K562 (cell line): Measurements from ENCODE around the gene ASF1B. TPM values are rescaled to one million over a fixed set of nuclear protein-coding genes. Genes with fewer than 3 reads are reported as not detected.

Experiments
- PTTG1 ChIP-seq: fragments of 450-650 bp; IDR thresholded peaks from 2 replicates; pipeline ENCODE4 v1.6.1; 2016; ENCODE audit warnings: low read depth, mild to moderate bottlenecking, missing genetic modification characterization, missing compliant biosample characterization
- SMARCA4 ChIP-seq: fragments of 450-650 bp; IDR thresholded peaks from 2 replicates; pipeline ENCODE4 v1.6.1; 2016
- SMARCE1 ChIP-seq: fragments of 450-650 bp; IDR thresholded peaks from 2 replicates; pipeline ENCODE4 v1.7.1; 2016; ENCODE audit warnings: mild to moderate bottlenecking
- polyA plus RNA-seq, 8 experiments: library from polyadenylated mRNA; depleted of rRNA in 4 of 8; stranded (reverse) in 5 of 8; unstranded in 3 of 8; fragments of >200 nt; fragmentation: Nextera tagmentation in 2 of 8; fragmentation: Illumina TruSeq in 1 of 8; extraction: Ambion mirVana in 2 of 8; extraction: Trizol in 1 of 8; gene quantifications; 2 replicates each; pipeline versions ENCODE4 v1.2.1 to v1.2.3, GENCODE V29; 2011 to 2014; ENCODE audit warnings: inconsistent platforms in 1 of 8, missing spikeins in 1 of 8
- total RNA-seq, 7 experiments: library from RNA; depleted of rRNA in 6 of 7; stranded (reverse); fragments of >200 nt in 6 of 7; fragmentation: Illumina TruSeq in 2 of 7; extraction: Trizol in 2 of 7; gene quantifications; 2 replicates each; pipeline versions ENCODE4 v1.2.1 to v1.2.3, GENCODE V29; 2011 to 2021; ENCODE audit warnings: low replicate concordance in 1 of 7
- TF ChIP-seq, protein P1 (sequence below), 2 experiments: fragments of 450-650 bp; IDR thresholded peaks; 2 replicates each; pipeline ENCODE4 v1.6.1; 2016; ENCODE audit warnings: mild to moderate bottlenecking in 2 of 2, borderline replicate concordance in 1 of 2, low read depth in 1 of 2, moderate library complexity in 1 of 2

Gene ASF1B
- total and polyA plus RNA-seq, 9 of the 15 experiments (the other 6 are each of a cell fraction or from before 2014, with no cell fraction given) = 6.0 to 69.4 (median 53.3) TPM

DNA sequence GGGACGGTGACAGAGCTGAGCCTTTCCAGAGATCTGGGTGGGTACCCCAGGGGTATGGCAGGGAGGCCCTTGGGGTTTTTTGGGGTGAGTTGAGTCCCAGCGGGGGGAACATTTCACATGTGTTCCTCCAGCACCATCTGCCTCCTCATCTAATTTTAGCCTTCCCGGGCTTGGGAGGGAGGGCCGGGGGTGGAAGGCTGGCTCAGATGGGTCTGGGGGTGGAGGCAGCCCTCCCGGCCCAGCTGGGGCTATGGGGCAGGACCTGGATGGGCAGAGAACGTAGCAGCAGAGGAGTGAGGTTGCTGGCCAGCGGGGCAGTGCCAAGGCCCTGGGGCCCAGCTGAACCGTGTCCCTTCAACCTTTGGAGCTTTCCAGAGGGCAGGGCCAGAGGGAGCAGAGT, 46.1 kb upstream of the ASF1B start (continued):
- TF ChIP-seq, protein P1, sequence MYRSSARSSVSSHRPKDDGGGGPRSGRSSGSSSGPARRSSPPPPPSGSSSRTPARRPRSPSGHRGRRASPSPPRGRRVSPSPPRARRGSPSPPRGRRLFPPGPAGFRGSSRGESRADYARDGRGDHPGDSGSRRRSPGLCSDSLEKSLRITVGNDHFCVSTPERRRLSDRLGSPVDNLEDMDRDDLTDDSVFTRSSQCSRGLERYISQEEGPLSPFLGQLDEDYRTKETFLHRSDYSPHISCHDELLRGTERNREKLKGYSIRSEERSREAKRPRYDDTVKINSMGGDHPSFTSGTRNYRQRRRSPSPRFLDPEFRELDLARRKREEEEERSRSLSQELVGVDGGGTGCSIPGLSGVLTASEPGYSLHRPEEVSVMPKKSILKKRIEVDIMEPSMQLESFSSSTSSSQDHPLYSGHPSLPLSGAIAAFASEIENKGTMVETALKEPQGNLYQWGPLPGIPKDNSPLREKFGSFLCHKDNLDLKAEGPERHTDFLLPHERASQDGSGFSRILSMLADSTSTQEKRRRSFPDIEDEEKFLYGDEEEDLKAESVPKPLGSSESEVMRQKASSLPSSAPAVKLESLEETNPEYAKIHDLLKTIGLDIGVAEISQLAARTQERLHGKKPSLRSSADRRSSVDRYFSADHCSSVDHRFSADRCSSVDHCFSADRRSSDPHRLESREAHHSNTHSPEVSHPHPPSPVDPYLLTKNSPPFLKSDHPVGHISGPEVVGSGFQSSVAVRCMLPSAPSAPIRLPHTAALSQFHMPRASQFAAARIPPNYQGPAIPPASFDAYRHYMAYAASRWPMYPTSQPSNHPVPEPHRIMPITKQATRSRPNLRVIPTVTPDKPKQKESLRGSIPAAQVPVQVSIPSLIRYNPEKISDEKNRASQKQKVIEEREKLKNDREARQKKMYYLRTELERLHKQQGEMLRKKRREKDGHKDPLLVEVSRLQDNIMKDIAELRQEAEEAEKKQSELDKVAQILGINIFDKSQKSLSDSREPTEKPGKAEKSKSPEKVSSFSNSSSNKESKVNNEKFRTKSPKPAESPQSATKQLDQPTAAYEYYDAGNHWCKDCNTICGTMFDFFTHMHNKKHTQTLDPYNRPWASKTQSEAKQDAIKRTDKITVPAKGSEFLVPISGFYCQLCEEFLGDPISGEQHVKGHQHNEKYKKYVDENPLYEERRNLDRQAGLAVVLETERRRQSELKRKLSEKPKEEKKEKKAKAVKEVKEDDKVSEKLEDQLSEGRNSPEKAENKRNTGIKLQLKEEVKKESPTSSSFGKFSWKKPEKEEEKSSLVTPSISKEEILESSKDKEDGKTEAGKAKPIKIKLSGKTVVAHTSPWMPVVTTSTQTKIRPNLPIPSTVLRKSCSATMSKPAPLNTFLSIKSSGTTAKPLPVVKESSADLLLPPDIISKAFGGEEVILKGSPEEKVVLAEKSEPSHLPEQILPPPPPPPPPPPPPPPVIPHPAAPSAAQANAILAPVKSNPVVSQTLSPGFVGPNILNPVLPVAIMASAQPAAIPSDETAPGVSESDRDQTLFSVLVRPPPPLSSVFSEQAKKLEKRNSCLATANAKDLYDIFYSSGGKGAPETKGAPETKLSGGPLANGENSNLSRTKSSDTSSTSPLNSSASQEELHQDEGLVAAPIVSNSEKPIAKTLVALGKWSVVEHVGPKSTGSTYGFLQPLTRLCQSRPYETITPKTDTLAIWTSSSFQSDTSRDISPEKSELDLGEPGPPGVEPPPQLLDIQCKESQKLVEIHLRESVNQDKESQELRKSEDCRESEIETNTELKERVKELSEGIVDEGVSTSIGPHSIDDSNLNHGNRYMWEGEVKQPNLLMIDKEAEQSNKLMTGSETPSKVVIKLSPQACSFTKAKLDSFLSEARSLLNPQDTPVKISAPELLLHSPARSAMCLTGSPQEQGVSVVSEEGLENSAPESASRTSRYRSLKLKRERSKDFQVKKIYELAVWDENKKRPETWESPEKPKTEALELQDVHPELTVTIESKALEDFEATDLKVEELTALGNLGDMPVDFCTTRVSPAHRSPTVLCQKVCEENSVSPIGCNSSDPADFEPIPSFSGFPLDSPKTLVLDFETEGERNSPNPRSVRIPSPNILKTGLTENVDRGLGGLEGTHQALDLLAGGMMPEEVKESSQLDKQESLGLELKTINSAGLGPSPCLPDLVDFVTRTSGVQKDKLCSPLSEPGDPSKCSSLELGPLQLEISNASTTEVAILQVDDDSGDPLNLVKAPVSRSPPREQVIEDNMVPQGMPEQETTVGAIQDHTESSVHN (IDR thresholded peaks at IDR 0.05; ENCODE audit: borderline replicate concordance in 1 of 2, low read depth in 1 of 2) = no peak
- TF ChIP-seq PTTG1 (tag) = no peak
- no peak for TF ChIP-seq SMARCE1
- no peak for TF ChIP-seq SMARCA4
